Measurements from ENCODE around the gene LRRC46. TPM values are rescaled to one million over a fixed set of nuclear protein-coding genes. Genes with fewer than 3 reads are reported as not detected.

The LRRC46 gene
- total and polyA plus RNA-seq, 2 of the 13 experiments (the other 11 are each of a cell fraction or from before 2014, with no cell fraction given): 0.09 TPM

GRCh38 chr17:47852113-47852949, 20.9 kb downstream of the LRRC46 start:
- DNase-seq (ENCODE audit: low spot score): no peak
- Histone ChIP-seq H3K27ac (ENCODE audit: extremely low read length, insufficient read depth, low read length) (no peak overlapping the region), H3K4me1 (ENCODE audit: insufficient read depth, low read length) (peaks cover 12% of the 10 kb centered on the region), H3K9me3 (ENCODE audit: low read length) (no peaks in the 10 kb centered on the region), H3K9ac (ENCODE audit: insufficient read depth, low read depth, low read length) (no peak overlapping the region), H2AFZ (ENCODE audit: low read length) (no peak overlapping the region), H4K20me1 (ENCODE audit: insufficient read depth, low read length) (no peaks in the 10 kb centered on the region), H3K27me3 (ENCODE audit: control insufficient read depth in 1 of 2, insufficient read depth in 2 of 2, low read length in 2 of 2) (peaks cover 19 to 81% of the 10 kb centered on the region in 2 experiments), H3K4me2 (ENCODE audit: low read depth, low read length) (no peak overlapping the region), H3K79me2 (ENCODE audit: insufficient read depth, low read length) (no peaks in the 10 kb centered on the region), H3K4me3 (replicated peaks in 1 of 3; ENCODE audit: insufficient read depth in 1 of 3, low read depth in 2 of 3, low read length in 3 of 3) (no peak overlapping the region), H3K36me3 (replicated peaks in 1 of 2; ENCODE audit: control insufficient read depth in 1 of 2, insufficient read depth in 2 of 2, low read length in 2 of 2) (no peaks in the 10 kb centered on the region)
- ATAC-seq: no peak
- intact Hi-C loops (cut with micrococcal nuclease; ENCODE audit: unreplicated experiment) (no loop called here), in situ Hi-C loops (cut with HindIII; ENCODE audit: extremely low pct_ligation_motif_present, low pct_unique_long_range_greater_than_20kb) (no loop called here)
- FAIRE-seq: no peak
- ChIA-PET POLR2A (interaction anchor here (2.8 kb wide), 1 partner anchor 43 kb away, joined by 28 read pairs; the partner anchor contains the start of gene SP2), CTCF (ENCODE audit: low intra/inter-chr PET ratio, low total read pairs) (no interaction called here)
- 68% methylated on average over 32 of the region's 32 CpGs for WGBS (ENCODE audit: low lambda C conversion rate)
- TF ChIP-seq RNF2 (conservative IDR thresholded peaks at IDR 0.05; ENCODE audit: low read depth) (peak; percentile 58; the same call in 1 of the 2 replicates), SAFB2 (CRISPR knock-in tag; IDR thresholded peaks at IDR 0.05; ENCODE audit: borderline replicate concordance, low read depth) (no peak), CBX2 (IDR thresholded peaks at IDR 0.05; ENCODE audit: low read depth, low read length) (peak; percentile 67; the same call in 1 of the 2 replicates), CBX2 (CRISPR knock-in tag; IDR thresholded peaks at IDR 0.05; ENCODE audit: low read depth) (no peak), DZIP1 (CRISPR knock-in tag; IDR thresholded peaks at IDR 0.05) (no peak), ZC3H13 (CRISPR knock-in tag; IDR thresholded peaks at IDR 0.05) (no peak), ZNF512 (CRISPR knock-in tag; IDR thresholded peaks at IDR 0.05) (no peak)
- BruUV-seq (replicated peaks): no TSS peak

Data from HepG2 (cell line).